GM10847 (cell line): ENCODE measurements around the gene LIM2.

Source experiments
- POLR2A ChIP-seq: IDR thresholded peaks from 2 replicates; pipeline ENCODE4 v1.6.1; 2011; ENCODE audit not compliant: insufficient read length; ENCODE audit errors: extremely low read depth

The LIM2 gene

GRCh38 chr19:51354742-51355148 is 33.0 kb downstream of the LIM2 start:
- TF ChIP-seq POLR2A = no peak

GRCh38 chr19:51354103-51354741 is 33.6 kb downstream of the LIM2 start:
- TF ChIP-seq POLR2A = no peak

DNA sequence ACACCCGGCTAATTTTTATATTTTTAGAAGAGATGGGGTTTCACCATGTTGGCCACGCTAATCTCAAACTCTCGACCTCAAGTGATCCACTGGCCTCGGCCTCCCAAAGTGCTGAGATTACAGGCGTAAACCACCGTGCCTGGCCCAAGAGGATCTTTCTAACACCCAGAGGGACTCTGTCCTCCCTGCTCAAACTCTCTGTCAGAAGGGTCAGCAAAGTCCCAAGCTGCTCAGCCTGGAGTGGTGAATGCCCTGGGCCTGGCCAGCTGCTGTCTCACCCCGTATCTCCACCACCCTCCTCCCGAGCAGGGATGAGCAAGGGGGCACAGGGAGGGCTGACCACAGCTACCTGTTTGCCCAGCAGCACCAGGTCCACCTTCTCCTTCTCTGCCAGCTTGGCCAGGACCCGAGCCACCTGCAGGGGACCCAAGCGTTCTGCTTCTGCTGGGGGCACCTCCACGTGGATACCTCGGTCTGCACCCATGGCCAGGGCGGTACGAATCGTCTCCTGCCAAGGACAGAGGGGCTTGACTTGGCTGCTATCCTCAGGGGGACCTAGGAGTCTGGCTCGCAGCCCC is 34.9 kb downstream of the LIM2 start:
- TF ChIP-seq POLR2A = no peak

GRCh38 chr19:51351266-51351990 is 36.3 kb downstream of the LIM2 start:
- no peak for TF ChIP-seq POLR2A

DNA sequence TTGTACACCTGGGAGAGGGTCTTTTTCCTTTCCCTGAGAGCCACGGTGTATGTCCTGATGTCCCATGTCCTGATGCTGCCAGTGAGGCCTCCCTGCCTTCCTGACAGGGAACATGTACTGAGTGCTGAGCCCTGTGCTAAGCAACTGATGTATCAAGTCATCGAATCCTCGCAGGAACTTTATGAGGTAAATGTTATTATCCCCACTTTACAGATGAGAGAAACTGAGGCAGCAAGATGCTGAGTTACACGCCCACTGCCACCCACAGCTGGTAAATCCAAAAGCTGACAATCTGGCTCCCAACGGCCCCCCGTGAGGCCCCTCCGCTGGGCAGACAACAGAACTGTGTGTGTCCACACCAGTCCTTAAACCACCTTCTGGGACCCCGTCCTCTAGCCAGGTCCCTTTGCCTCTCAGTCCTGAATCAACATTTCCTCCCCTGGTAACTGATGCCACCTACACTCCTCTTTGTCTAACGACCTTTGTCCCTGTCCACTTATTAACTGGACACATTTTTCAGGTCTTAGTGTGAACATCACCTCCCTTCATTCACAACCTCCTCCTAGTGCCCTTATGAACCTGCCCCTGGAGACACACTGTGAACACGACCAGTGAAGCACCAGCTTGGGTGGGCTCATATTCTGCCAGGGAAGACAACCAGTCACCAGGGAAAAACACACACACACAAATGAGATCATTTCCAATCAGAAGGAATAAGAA is 40.4 kb downstream of the LIM2 start:
- TF ChIP-seq POLR2A = no peak

- TF ChIP-seq POLR2A = no peak
Observed at GRCh38 chr19:51346742-51347141, 41.0 kb downstream of the LIM2 start.

DNA sequence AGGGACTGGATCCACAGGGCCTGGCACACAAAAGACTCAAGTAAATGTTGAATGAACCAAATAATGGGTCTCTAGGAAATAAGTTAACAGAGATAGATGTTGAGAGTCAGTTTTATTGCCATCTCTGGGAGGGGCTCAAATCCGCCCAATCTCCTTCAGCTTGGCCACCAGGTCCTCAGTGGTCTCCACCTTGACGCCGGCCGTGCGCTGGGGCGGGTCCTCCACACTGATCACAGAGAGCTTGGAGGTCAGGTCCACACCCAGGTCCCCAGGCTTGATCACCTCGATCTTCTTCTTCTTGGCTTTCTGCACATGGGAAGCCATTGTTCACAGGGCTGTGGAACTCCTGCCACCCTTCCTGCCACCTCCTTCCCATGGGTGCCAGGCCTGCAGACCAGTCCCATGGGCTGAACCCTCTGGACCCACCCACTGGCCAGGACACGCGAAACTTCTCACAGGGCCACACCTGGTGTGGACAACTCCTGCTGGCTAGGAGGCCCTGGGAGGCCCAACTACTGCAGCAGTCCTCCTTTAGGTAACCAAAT is 42.6 kb downstream of the LIM2 start:
- no peak for TF ChIP-seq POLR2A

- TF ChIP-seq POLR2A = no peak
Observed at GRCh38 chr19:51342631-51343569, 44.9 kb downstream of the LIM2 start.

DNA sequence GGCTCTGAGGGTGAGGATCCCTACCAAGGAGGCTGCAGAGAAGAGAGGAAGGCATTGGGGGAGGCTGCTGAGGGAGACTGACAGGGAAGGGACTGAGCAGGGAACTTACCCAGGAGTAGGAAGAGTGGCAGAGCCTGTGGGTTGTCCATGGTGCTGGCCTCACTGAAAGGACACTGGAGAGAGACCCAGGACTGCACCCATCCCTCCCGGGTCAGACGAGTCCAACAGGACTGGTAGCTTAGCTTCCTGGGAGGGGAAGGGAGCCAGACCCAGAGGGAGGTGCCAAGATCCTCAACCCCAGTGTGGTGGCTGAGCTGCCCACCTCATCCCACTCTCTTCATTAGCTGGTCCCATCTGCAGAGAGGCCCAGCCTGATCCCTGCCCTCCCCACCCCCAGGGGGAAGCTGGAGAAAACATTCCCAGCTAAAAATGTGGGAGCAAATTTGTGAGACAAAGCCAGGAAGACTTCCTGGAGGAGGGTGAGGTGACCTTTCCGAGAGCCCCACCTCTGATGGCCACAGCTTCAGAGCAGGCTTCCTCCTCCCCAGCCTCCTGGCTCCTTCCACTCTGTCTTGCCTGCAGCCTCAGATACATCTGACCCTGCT is 45.7 kb downstream of the LIM2 start, which contains the start of gene VSIG10L:
Gene VSIG10L (minus strand): TSS at position 164 of the 605 bp plus-strand sequence. CDS start 15 bp downstream, at position 149.
- TF ChIP-seq POLR2A = no peak

- TF ChIP-seq POLR2A = no peak
Observed at GRCh38 chr19:51341066-51341465, 46.7 kb downstream of the LIM2 start.

- no peak for TF ChIP-seq POLR2A
Observed at GRCh38 chr19:51339687-51340656, 47.8 kb downstream of the LIM2 start.

- TF ChIP-seq POLR2A = no peak
Observed at GRCh38 chr19:51339313-51339686, 48.5 kb downstream of the LIM2 start.

GRCh38 chr19:51338563-51339312 is 49.0 kb downstream of the LIM2 start:
- TF ChIP-seq POLR2A = no peak
